GM06990 (cell line): ENCODE results near the gene YARS1.

ENCODE experiments used
- DNase-seq: peaks from one replicate; pipeline ENCODE4 v3.0.0-alpha.2; 2011; ENCODE audit not compliant: insufficient read length; ENCODE audit errors: extremely low read depth
- H3K27me3 ChIP-seq: replicated peaks from 2 replicates; pipeline ENCODE4 v1.6.0; 2011; ENCODE audit warnings: low read length; ENCODE audit not compliant: control insufficient read depth, insufficient read depth
- H3K36me3 ChIP-seq: 2 replicates; pipeline ENCODE4 v1.5.1; 2011; ENCODE audit warnings: low read length; ENCODE audit not compliant: control insufficient read depth, insufficient read depth
- H3K4me3 ChIP-seq: replicated peaks from 2 replicates; pipeline ENCODE4 v1.5.1; 2011; ENCODE audit warnings: low read depth, mild to moderate bottlenecking, control low read depth, low read length
- TF ChIP-seq, protein P1 (sequence below): IDR thresholded peaks from 2 replicates; pipeline ENCODE4 v1.5.1; 2011; ENCODE audit warnings: low read length, control low read depth, mild to moderate bottlenecking, inconsistent platforms; ENCODE audit not compliant: insufficient read depth, poor library complexity, severe bottlenecking

The YARS1 gene

DNA sequence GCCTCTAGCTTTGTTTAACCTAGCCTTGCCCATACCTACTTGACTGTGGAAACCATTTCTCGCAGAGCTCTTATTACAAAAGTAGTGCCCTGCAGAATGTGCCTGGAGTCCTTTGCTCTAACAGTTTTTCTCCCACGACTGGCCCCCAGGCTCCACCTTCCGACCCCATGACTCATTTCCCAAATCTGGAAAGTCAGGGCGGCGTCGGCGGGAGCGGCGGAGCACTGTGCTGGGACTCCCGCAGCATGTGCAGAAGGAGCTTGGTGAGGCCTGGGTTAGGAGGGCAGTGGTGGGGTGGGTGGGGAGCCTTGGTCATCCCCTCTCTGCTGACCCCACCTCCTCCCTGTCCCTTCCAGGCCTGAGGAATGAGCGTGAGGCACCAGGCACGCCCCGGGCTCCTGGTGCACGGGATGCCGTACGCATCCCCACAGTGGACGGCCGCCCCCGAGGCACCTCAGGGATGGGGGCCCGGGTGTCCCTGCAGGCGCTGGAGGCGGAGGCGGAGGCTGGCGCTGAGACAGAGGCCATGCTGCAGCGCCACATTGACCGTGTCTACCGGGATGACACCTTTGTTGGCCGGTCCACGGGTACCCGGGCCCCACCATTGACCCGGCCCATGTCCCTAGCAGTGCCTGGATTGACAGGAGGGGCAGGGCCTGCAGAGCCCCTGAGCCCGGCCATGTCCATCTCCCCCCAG lies 47.5 kb downstream of the YARS1 start:
- no peak for DNase-seq
- TF ChIP-seq, protein P1, sequence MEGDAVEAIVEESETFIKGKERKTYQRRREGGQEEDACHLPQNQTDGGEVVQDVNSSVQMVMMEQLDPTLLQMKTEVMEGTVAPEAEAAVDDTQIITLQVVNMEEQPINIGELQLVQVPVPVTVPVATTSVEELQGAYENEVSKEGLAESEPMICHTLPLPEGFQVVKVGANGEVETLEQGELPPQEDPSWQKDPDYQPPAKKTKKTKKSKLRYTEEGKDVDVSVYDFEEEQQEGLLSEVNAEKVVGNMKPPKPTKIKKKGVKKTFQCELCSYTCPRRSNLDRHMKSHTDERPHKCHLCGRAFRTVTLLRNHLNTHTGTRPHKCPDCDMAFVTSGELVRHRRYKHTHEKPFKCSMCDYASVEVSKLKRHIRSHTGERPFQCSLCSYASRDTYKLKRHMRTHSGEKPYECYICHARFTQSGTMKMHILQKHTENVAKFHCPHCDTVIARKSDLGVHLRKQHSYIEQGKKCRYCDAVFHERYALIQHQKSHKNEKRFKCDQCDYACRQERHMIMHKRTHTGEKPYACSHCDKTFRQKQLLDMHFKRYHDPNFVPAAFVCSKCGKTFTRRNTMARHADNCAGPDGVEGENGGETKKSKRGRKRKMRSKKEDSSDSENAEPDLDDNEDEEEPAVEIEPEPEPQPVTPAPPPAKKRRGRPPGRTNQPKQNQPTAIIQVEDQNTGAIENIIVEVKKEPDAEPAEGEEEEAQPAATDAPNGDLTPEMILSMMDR, result no peak

DNA sequence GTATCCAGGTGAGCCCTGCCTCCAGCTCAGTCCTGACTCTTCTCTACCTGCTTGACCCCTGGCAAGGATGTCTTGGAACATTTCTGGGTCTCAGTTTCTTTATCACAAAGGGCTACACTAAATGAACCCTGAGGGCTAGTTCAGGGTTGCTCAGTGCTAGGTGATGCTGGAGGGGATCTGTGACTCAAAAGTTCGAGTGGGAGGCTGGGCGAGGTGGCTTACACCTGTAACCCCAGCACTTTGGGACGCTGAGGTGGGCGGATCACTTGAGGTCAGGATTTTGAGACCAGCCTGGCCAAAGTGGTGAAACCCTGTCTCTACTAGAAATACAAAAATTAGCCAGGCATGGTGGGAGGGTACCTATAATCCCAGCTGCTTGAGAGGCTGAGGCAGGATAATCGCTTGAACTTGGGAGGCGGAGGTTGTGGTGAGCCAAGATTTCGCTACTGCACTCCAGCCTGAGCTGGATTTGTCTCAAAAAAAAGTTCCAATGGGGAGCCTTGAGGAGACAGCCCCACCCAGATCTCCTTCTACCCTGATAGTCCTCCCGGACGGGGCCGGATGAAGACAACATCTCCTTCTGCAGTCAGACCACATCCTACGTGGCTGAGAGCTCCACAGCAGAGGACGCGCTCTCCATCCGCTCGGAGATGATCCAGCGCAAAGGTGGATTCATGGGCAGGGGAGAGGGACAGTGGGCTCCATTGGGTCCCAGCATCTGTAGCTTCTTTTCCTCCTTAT lies 48.9 kb downstream of the YARS1 start:
- TF ChIP-seq, protein P1, result no peak
- Histone ChIP-seq H3K36me3 (peaks cover 1% of the 10 kb centered on the region), H3K27me3 (no peaks in the 10 kb centered on the region), H3K4me3 (no peak overlapping the region)
- no peak for DNase-seq

More for the DNA sequence above, 47.5 kb downstream of the YARS1 start:
- H3K27me3 ChIP-seq, result no peaks in the 10 kb centered on the region
- H3K4me3 ChIP-seq, result no peak overlapping the region
- peaks cover 8% of the 10 kb centered on the region for H3K36me3 ChIP-seq

DNA sequence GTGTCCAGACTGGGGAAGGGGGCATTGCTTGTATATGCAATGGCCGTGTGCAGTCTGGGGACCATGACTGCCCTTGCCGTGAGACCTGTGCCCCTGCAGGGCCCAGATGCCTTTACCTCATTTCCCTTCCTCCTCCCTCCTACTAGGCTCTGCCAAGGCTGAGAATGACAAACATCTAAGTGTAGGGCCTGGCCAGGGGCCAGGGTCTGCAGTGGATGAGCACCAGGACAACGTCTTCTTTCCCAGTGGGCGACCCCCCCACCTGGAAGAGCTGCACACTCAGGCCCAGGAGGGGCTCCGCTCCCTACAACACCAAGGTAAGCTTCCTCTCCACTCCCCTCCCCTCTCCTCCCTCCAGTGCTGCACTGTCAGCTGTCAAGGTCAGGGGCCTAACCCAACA lies 49.5 kb downstream of the YARS1 start:
- TF ChIP-seq, protein P1, result no peak
- H3K36me3 ChIP-seq, result no peaks in the 10 kb centered on the region
- DNase-seq, result no peak
- H3K27me3 ChIP-seq, result no peaks in the 10 kb centered on the region
- H3K4me3 ChIP-seq, result no peak overlapping the region

DNA sequence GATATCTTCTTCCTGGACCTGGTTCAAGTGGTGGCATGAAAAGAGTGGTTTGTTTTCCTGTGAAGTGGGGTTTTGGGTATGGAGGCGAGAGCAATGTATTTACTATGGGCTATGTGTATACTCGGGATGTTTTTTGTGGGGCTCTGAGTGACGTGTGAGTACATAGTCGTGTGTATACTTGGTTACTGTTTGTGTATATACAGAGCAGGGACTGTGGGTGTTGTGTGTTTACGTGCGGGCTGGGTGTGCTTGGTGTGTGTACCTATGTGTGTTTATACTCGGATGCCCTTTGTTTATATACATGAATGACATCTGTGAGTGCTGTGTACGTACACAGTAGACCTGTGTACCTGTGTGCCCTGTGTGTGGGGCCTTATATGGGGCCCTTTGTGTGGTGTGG lies 50.0 kb downstream of the YARS1 start:
- TF ChIP-seq, protein P1, result no peak
- no peak for DNase-seq
- Histone ChIP-seq H3K4me3 (no peak overlapping the region), H3K27me3 (no peaks in the 10 kb centered on the region), H3K36me3 (no peaks in the 10 kb centered on the region)

DNA sequence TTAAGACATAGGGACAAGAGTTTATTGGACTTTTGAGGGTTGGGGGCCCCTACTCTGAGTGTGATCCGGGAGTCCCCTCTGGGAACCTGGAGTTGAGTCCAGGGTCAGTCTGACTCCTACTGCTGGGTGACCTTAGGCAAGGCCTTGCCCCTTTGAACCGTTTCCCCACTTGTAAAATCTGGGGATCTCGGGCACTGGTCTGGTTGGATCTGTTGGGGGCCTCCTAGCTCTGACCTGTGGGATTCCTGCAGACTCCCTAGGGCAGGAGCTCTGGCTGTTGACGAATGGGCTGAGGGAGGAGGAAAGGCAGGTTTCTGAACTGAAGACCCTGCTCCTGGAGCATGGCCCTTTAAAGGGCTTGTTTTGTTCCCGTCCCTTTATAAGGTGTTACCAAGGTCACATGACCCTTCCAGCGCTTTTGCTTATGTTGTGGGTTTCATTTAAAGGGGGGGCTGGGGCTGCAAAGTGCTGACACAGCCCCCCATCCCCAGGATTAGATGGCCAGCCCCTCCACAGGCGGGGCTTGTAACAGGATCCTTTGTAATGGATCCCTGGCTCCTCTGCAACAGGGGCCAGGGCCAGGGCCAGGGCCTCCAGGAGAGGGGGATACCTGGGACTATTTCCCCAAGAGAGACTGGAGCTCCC lies 50.7 kb downstream of the YARS1 start:
- no peak overlapping the region for H3K4me3 ChIP-seq
- H3K36me3 ChIP-seq, result no peaks in the 10 kb centered on the region
- TF ChIP-seq, protein P1, result no peak
- DNase-seq, result no peak
- H3K27me3 ChIP-seq, result no peaks in the 10 kb centered on the region
